Measurements from ENCODE around the gene UBXN6.
A peak's percentile ranks its signal among the peaks of the same experiment; 100 is the strongest.

UBXN6 gene, protein sequence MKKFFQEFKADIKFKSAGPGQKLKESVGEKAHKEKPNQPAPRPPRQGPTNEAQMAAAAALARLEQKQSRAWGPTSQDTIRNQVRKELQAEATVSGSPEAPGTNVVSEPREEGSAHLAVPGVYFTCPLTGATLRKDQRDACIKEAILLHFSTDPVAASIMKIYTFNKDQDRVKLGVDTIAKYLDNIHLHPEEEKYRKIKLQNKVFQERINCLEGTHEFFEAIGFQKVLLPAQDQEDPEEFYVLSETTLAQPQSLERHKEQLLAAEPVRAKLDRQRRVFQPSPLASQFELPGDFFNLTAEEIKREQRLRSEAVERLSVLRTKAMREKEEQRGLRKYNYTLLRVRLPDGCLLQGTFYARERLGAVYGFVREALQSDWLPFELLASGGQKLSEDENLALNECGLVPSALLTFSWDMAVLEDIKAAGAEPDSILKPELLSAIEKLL

DNA sequence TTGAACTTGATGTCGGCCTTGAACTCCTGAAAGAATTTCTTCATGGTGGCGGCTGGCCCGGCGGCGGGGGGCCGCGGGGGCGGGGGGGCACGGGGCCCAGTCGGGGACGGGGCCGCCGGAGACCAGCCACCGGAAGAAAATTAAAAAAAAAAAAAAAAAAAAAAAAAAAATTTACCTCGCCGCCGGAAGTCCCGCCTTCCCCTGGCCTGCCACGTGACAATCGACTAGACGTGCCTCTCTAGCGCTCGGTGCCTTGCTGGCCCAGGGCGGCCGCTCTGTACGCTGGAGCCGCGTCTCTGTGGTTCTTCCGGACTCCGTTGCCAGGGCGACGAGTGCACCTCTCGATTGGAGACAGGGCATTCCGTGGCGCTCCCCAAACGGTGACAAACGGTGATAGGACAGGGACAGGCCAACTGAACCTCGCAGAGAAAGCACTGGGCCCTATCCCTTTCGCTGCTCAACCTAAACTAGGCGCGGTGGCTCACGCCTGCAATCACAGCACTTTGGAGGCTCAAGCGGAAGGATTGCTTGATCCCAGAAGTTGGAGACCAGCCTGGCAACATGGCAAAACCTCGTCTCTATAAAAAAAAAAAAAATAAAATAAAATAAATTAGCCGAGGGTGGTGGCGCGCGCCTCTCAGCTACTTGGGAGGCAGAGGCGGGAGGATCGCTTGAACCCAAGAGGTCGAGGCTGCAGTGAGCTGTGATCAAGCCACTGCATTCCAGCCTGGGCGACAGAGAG lies at the start of gene UBXN6:
UBXN6 (minus strand) TSS at position 141 of the 742 bp plus-strand sequence; CDS start at position 44, 97 bp downstream.
- DNase-seq (ENCODE audit: extremely low spot score, insufficient read length, low read depth) (peak; percentile 98), FAIRE-seq (peak; percentile 98)

DNA sequence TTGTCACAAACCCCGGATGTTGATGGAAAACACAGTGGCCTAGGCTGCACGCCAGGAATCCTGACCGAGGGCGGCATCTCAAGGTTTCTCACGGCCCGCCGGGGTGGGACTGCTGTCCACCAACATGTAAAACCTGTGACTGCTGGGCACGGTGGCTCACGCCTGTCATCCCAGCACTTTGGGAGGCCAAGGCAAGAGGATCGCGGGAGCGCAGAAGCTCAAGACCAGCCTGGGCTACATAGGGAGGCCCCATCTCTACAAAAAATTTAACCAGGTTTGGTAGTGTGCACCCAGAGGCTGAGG lies 49.5 kb upstream of the UBXN6 start:
- DNase-seq (ENCODE audit: extremely low spot score, insufficient read length, low read depth) = no peak
- no peak for FAIRE-seq

DNA sequence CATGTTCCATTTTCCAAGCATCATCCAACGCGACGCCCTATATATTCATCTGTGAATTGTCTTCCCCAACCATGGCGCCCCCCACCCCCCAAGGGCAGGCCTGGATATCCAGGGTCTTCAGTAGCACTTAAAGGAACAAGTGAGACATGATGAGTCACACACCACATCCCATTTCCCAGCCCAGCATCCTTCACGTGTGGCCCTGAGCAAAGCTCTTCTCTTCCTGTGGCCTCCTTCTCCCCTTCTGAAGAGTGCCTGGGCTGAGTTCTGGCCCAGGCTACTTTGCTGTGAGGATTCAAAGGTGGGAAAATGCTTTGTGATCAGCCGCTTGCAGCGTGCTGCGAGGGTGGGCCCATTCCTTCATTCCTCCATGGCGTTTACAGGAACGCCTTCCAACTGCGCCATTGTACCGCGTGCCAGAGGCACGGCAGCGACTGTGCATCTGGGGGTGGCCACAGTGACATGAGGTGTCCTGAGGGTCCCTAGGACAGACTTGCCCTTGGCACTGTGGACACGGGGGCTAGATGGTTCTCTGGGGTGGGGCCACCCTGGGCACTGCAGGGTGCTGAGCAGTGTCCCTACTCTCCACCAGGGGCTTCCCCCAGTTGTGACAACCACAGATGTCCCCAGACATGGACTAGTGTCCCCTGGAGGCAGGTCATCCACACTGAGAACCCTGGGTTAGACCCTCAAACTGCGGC lies 49.0 kb upstream of the UBXN6 start:
- no peak for FAIRE-seq
- DNase-seq (ENCODE audit: extremely low spot score, insufficient read length, low read depth) = no peak

DNA sequence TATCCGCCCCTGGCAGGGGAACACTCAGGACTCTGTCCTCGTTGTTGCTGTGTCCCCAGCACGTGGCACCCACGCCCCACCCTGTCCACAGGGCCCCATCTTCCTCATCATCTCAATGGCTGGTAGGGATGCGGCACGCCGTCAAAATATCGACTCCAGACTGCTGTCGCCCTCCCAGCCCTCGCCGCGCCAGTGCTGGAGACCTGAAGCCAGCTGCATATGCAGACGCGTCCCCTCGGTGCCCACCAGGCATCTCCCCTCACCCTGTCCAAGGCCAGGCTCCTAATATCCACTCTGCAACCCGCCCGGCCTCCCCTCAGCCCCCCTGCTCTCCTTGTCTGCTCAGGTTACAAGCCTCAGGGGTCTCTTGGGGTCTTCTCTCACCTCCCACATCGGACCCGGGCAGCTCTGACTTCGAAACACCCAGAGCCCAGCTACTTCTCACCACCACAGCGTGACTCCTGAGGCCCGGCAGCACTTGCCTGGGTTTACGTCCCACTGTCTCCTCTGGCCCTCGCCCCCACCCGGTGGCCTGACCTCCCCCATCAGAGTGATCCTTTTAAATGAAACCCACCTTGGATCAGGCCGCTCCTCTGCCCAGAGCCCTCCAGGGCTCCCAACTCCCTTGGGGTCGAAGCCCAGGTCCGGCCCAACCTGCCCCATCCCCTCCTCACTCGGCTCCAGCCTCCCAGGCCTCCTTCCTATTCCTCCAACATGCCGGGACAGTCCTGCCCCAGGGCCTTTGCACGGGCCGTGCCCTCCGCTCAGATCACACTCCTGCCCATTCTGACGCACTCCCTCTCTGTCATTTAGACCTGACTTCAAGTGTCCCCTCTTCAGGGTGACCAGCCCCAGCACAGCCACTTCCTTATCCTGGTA lies 48.2 kb upstream of the UBXN6 start:
- FAIRE-seq (no peak), DNase-seq (ENCODE audit: extremely low spot score, insufficient read length, low read depth) (no peak)

DNA sequence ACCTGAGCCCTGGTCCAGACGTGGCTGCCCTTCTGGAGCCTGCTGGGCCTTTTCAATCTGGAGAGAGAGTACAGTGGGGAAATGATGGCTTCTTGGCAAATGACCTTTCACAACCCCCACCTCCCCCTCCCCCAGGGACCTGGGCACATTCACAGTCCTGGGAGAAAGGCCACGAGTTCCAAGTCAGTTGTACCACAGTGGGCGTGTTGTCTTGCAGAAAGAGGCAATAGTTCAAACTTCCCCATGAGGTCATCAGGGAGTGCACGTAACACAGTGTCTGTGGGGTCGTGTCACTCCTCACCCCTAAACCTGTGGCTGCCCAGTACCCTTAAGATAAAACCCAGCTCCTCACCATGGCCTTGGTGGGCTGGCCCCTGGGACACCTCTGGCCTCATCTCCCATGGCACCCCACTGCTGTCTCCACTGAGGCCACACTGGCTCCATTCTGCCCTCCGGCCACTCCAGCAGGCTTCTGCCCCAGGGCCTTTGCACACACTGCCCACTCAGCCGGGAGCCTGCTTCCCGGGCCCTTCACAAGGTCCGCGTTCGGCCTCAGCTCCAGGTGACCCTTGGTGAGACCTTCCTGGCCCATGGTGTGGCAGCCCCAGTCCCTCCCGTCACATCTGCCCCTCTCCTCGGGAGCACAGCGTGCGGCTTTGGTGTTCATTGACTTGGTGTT lies 47.4 kb upstream of the UBXN6 start:
- no peak for FAIRE-seq
- DNase-seq (ENCODE audit: extremely low spot score, insufficient read length, low read depth) = no peak

DNA sequence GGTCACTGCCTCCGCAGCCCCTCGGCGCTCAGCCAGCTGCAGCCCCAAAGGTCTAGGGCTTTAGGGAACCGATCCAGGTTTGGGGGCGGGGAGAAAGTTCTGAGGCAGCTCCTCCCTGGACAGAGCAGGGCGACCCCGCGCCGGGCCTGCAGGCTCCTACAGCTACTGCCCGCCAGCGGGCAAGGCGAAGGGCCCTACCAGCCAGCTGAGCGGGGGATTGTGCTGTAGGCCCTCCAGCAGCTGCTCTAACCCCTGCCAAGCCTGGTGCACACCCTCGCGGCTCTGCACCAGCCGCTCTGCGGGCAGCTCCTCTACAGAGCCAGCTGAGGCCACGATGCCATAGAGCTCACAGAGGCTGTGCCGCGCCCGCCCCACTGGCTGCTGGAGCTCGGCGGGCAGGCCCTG lies 46.7 kb upstream of the UBXN6 start:
- DNase-seq (ENCODE audit: extremely low spot score, insufficient read length, low read depth) (no peak), FAIRE-seq (no peak)

DNA sequence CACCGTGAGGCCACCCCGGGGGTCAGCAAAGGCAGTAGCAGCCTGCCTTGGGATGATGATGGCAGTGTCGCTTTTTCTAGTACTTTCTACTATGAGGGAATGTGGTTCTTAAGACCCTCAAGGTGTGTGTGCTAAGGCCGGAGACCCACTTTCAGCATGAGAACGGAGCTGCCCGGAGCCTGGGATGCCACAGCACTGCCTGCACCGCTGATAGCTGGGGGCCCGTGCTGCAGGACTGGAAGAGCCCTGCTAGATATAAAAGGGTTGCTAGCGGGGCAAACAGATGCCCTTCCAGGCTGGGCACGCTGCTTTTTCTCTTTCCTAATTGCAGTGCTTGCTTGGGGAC lies 46.2 kb upstream of the UBXN6 start:
- DNase-seq (ENCODE audit: extremely low spot score, insufficient read length, low read depth) (no peak), FAIRE-seq (no peak)

DNA sequence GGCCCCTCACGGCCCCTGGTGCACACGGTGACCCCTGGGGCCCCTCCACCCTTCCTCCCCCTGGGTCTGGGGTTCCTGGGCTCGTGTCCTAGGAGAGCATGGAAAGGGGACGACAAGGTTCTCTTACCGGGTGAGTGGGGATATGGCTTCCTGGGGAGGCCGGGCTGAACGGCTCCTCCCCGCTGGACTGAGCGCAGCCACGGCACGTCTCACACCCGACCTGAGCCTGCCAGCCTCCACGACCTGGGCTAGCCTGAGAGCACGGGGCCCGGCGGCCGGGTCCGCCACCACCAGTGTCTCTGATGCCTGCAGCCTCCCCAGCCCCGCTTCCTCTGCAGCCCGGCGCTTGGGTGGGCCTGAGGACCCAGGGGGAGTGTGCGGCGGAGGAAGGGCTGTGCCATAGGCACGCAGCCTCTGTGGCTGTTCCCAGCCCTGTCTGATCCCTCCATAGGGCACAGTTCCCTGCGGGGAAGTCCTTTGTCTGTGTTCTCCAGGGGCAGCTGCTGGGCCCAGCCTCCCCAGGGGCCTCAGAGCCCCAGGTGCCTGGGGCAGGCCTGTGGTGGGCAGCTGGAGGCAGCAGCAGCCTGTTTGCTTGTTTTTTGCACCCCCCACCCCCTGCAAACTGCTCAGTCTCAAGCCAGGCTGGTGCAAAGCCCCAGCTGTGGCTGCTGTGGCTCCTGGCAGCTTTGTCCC lies 45.7 kb upstream of the UBXN6 start:
- DNase-seq (ENCODE audit: extremely low spot score, insufficient read length, low read depth) = no peak

DNA sequence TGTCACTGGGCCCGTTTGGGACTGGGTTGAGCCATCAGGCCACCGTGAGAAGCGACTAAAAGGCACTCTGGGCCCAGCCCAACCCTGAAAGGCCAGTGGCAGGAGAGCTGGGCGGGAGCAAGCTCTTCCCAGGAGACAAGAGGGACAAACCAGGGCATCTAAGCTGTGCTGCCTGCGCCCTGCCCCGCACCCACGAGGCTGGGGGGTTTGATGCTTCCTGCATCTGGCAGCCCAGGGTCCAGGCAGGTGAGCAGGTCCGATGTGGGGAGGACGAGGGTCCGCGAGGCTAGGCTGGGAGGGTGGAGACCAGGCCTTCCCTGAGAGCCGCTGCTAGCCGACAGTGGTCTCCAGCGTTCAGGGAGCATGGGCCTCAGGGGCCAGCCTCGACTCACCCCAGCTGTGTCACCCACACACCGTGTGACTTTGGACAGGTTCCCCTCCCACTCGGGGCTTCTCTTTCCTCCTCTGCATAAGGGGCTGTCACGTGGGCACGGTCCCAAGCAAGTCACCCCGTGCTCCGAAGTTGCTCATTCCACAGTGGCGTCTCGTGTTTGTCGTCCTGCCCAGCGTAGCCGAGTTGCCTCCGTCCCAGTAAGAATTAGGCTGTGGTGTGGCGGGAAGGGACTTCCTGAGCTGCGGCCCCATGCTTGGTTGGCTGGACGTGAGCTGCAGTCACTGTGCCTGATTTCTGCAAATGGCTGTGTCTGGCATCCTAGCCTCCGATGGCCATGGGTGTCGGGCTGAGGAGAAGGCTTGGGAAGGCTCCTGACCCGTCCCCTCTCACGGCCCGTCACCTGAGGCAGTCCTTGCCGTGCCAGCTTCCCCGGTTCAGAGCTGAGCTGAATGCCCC lies 44.9 kb upstream of the UBXN6 start:
- DNase-seq (ENCODE audit: extremely low spot score, insufficient read length, low read depth) (no peak), FAIRE-seq (no peak)

More for the DNA sequence above, 45.7 kb upstream of the UBXN6 start:
- FAIRE-seq = no peak

DNA sequence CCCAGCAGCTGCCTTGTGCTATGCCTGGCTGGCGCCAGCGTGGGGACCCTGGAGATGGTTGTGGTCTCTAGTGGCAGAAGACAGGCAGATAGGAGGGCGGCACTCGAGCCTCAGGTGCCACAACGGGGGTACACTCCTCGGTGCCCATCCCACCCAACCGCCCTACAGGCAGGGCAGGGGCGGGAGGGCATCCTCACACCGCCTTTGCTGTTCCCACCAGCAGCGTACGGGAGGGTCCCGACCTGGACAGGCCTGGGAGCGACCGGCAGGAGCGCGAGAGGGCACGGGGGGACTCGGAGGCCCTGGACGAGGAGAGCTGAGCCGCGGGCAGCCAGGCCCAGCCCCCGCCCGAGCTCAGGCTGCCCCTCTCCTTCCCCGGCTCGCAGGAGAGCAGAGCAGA lies 44.1 kb upstream of the UBXN6 start:
- DNase-seq (ENCODE audit: extremely low spot score, insufficient read length, low read depth) (no peak), FAIRE-seq (no peak)

DNA sequence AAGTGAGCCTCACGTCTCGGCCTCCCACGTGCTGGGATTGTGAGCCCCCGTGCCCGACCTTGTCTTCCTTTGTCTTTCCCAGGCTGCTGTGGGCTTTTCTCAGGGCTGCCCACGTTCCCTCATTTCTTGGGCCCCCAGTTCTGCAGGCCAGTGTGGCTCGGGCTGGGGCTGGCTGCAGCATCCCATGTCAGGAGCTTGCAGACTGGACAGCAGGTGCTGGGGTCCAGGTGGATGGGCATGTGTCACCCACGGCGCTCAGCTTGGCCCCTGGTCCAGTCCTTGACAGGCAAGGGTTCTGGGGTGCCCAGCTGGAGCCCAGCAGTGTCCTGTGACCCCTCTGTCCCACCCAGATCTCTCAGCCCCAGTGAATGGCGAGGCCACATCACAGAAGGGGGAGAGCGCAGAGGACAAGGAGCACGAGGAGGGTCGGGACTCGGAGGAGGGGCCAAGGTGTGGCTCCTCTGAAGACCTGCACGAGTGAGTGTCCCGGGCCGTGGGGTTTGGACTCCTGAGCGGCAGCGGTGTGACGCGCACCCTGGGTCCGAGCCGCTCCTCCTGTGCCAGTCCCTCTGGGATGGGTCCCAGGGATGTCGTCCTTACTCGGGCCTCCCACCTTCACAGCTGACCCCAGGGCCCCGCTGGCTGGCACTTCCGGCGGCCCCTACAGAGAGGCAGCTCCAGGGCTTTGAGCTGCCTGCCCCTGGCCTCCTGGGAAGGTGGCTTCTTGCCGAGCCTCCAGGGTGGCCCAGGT lies 43.4 kb upstream of the UBXN6 start:
- no peak for FAIRE-seq
- no peak for DNase-seq (ENCODE audit: extremely low spot score, insufficient read length, low read depth)

DNA sequence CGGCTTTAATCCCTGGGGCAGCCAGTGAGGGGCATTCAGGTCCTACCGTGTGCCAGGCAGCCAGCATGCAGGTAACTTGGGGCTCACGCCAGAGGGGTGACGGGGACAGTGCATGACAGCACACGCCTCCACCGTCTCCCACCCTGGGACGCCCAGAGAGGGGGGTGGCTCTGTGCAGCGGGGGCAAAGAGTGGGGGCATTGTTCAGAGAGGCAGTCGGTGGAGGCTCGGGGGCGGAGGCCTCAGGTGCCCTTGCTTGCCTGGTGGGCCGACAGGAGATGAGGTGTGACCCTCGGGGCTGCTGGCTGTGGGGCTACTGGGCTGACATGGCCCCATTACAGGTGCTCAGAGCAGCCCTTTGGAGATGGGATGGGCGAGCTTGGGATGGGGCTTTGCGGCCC lies 42.3 kb upstream of the UBXN6 start:
- FAIRE-seq (no peak), DNase-seq (ENCODE audit: extremely low spot score, insufficient read length, low read depth) (no peak)

DNA sequence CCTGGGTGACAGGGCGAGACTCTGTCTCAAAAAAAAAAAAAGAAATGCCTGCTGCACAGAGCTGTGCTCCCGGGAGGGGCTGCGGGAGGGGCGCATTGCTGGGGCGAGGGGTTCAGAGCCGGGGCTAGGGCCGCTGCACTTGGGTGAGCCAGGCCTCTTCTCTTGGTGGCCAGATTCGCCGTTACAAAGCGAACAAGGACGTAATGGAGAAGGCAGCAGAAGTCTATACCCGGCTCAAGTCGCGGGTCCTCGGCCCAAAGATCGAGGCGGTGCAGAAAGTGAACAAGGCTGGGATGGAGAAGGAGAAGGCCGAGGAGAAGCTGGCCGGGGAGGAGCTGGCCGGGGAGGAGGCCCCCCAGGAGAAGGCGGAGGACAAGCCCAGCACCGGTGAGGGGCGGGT lies 41.7 kb upstream of the UBXN6 start:
- DNase-seq (ENCODE audit: extremely low spot score, insufficient read length, low read depth) = no peak
- no peak for FAIRE-seq

DNA sequence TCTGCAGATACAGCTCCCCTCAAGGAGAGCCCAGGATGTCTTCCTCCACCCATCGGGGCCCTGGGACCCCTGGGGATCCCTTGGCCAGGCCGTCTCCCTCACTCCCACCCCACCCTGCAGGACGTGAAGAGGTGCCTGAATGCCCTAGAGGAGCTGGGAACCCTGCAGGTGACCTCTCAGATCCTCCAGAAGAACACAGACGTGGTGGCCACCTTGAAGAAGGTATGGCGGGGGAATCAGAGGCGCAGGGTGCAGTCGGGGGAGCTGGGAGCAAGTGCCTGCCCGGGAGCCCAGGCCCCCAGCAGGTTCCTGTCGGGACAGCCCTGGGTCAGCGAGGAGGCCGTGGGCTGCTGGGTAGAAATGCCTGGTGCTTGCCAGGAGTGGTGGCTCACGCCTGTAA lies 41.1 kb upstream of the UBXN6 start:
- FAIRE-seq (no peak), DNase-seq (ENCODE audit: extremely low spot score, insufficient read length, low read depth) (no peak)

DNA sequence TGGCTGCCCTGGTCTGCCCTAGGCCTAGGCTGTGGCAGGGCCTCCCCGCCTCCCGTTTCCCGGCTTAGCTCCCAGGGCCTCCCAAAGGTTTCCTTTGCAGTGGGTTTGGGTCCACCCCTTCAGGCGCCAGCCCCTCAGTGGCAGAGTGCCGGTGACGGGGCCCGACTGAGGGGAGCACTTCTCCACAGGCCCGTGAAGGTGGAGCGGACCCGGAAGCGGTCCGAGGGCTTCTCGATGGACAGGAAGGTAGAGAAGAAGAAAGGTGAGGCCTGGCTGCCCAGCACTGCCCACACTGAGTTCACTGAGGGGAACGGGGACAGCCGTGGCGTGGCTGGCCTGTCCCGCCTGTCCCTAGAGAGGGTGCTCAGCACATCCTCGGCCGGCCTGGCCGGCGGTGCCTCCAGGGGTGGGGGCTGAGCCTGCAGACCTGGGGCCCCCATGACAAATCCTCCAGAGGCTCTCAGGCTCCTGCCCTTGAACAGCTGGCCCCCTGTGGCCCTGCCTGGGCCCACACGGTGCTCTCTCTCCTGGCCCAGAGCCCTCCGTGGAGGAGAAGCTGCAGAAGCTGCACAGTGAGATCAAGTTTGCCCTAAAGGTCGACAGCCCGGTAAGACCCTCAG lies 40.3 kb upstream of the UBXN6 start:
- FAIRE-seq (no peak), DNase-seq (ENCODE audit: extremely low spot score, insufficient read length, low read depth) (no peak)

DNA sequence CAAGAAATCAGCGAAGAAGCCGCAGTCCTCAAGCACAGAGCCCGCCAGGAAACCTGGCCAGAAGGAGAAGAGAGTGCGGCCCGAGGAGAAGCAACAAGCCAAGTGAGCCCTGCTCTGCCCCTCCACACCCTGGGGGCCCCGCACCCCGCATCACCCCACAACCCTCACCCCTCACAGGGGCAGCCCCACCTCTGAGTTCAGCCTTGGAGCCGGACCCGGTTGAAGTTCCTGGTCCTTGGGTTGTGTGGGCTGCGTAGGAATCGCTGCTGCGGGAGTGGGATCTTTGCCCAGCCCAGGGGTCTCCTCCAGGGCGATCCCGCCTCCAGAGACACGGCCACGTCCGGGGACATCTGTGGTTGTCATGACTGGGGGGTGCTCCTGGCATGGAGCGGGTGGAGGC lies 38.7 kb upstream of the UBXN6 start:
- FAIRE-seq (no peak), DNase-seq (ENCODE audit: extremely low spot score, insufficient read length, low read depth) (no peak)

DNA sequence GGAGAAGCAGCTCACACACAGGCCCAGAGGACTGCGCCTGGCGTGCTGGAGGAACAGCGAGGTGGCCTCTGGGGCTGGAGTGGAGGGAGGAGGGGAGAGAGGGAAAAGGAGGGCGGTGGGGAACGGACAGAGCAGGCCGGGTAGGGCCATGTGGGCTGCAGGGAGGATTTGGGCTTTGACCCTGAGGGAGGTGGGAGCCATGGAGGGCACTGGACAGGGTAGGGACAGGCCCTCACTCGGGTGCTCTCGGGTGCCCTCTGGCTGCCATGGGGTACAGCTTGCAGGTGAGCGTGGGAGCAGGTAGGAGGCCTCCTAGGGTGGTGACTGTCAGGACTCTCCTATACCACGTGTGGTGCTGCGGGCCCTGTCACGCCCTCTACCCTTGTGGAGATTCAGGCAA lies 37.9 kb upstream of the UBXN6 start:
- no peak for FAIRE-seq
- no peak for DNase-seq (ENCODE audit: extremely low spot score, insufficient read length, low read depth)

Measured in GM18507 (cell line).